Measurements from ENCODE around the gene TGFBR2.

The TGFBR2 gene

GRCh38 chr3:30578479-30578878 is 27.9 kb upstream of the TGFBR2 start:
- TF ChIP-seq CTCF (conservative IDR thresholded peaks at IDR 0.05; ENCODE audit: low read depth, low read length), result no peak
- DNase-seq (ENCODE audit: low read depth), result no peak
- no peak overlapping the region for H3K4me3 ChIP-seq (ENCODE audit: low read length)

- no peak for TF ChIP-seq CTCF (conservative IDR thresholded peaks at IDR 0.05; ENCODE audit: low read depth, low read length)
- H3K4me3 ChIP-seq (ENCODE audit: low read length), result no peak overlapping the region
- DNase-seq (ENCODE audit: low read depth), result no peak
Observed at GRCh38 chr3:30578986-30579579, 27.3 kb upstream of the TGFBR2 start.

GRCh38 chr3:30581067-30581585 is 25.3 kb upstream of the TGFBR2 start:
- no peak for DNase-seq (ENCODE audit: low read depth)
- TF ChIP-seq CTCF (conservative IDR thresholded peaks at IDR 0.05; ENCODE audit: low read depth, low read length), result peak; percentile 13
- no peak overlapping the region for H3K4me3 ChIP-seq (ENCODE audit: low read length)

GRCh38 chr3:30581982-30582381 is 24.4 kb upstream of the TGFBR2 start:
- TF ChIP-seq CTCF (conservative IDR thresholded peaks at IDR 0.05; ENCODE audit: low read depth, low read length), result no peak
- H3K4me3 ChIP-seq (ENCODE audit: low read length), result no peak overlapping the region

GRCh38 chr3:30583973-30584372 is 22.4 kb upstream of the TGFBR2 start:
- no peak overlapping the region for H3K4me3 ChIP-seq (ENCODE audit: low read length)
- TF ChIP-seq CTCF (conservative IDR thresholded peaks at IDR 0.05; ENCODE audit: low read depth, low read length), result no peak
- DNase-seq (ENCODE audit: low read depth), result no peak

More at GRCh38 chr3:30581982-30582381, 24.4 kb upstream of the TGFBR2 start:
- DNase-seq (ENCODE audit: low read depth), result no peak

GRCh38 chr3:30585654-30586053 is 20.7 kb upstream of the TGFBR2 start:
- DNase-seq (ENCODE audit: low read depth), result no peak
- H3K4me3 ChIP-seq (ENCODE audit: low read length), result no peak overlapping the region
- no peak for TF ChIP-seq CTCF (conservative IDR thresholded peaks at IDR 0.05; ENCODE audit: low read depth, low read length)

- DNase-seq (ENCODE audit: low read depth), result no peak
- no peak overlapping the region for H3K4me3 ChIP-seq (ENCODE audit: low read length)
- TF ChIP-seq CTCF (conservative IDR thresholded peaks at IDR 0.05; ENCODE audit: low read depth, low read length), result no peak
Observed at GRCh38 chr3:30586096-30586805, 20.1 kb upstream of the TGFBR2 start.

Data from retinal pigment epithelial cell (primary cell).